Kidney (tissue), 14 donors: ENCODE data around the gene AFAP1L2. TPM values are rescaled to one million over a fixed set of nuclear protein-coding genes. Genes with fewer than 3 reads are reported as not detected.
A peak's percentile ranks its signal among the peaks of the same experiment; 100 is the strongest.

Experiments
- DNase-seq, 5 donors: peaks; one replicate each; pipeline ENCODE4 v3.0.0-alpha.2; 2013 to 2020
- FAIRE-seq: peaks from 2 replicates; lab custom pipeline; 2012; peaks lifted over from hg19 to GRCh38; lab: Jason Lieb, UNC
- H3K27ac ChIP-seq, 2 donors: one replicate each; pipeline ENCODE4 v1.7.0; 2013; ENCODE audit warnings: low read depth in 2 of 2, low read length in 2 of 2, inconsistent platforms in 1 of 2
- H3K27me3 ChIP-seq: one replicate; pipeline ENCODE4 v1.7.1; 2013; ENCODE audit warnings: low read length, inconsistent platforms; ENCODE audit not compliant: control insufficient read depth, insufficient read depth
- H3K36me3 ChIP-seq, 3 donors: one replicate each; pipeline versions ENCODE4 v1.7.0 to v1.7.1; 2013; ENCODE audit warnings: low read length in 3 of 3, control low read depth in 1 of 3, inconsistent platforms in 1 of 3; ENCODE audit not compliant: insufficient read depth in 3 of 3, control insufficient read depth in 2 of 3
- H3K4me1 ChIP-seq, 3 donors: one replicate each; pipeline versions ENCODE4 v1.7.0 to v1.7.1; 2013; ENCODE audit warnings: low read length in 3 of 3, inconsistent platforms in 1 of 3, low read depth in 1 of 3; ENCODE audit not compliant: control insufficient read depth in 2 of 3, insufficient read depth in 2 of 3
- H3K4me3 ChIP-seq, 3 donors: one replicate each; pipeline versions ENCODE4 v1.7.0 to v1.8.1; 2013; ENCODE audit warnings: low read length in 3 of 3, control low read depth in 1 of 3, inconsistent platforms in 1 of 3
- H3K9ac ChIP-seq, 3 donors: one replicate each; pipeline versions ENCODE4 v1.7.0 to v1.7.1; 2013; ENCODE audit warnings: low read length in 3 of 3, control low read depth in 1 of 3, inconsistent platforms in 1 of 3
- H3K9me3 ChIP-seq, 3 donors: one replicate each; pipeline versions ENCODE4 v1.7.0 to v1.7.1; 2013; ENCODE audit warnings: low read length in 3 of 3, control low read depth in 1 of 3, inconsistent platforms in 1 of 3; ENCODE audit not compliant: control insufficient read depth in 2 of 3, insufficient read depth in 1 of 3
- intact Hi-C: fragments of 100-400 bp; cut with DNase I; formaldehyde crosslinking; loops from one replicate; pipeline ENCODE4 v1.11.1; 2022
- polyA plus RNA-seq: library from polyadenylated mRNA; stranded (reverse); fragments of 350-450 nt; fragmentation: Illumina TruSeq; extraction: RNeasy Lipid Tissue Mini Kit (QIAGEN cat#74804); gene quantifications from one replicate; pipeline ENCODE4 v1.2.3, GENCODE V29; 2014; ENCODE audit warnings: low read depth, low replicate concordance; ENCODE audit not compliant: insufficient read depth
- total RNA-seq: library from RNA; stranded (reverse); fragmentation: NEBNext Ultra II Directional; extraction: Animal tissue kit (Norgen Biotek cat#: 25700); gene quantifications from one replicate; pipeline ENCODE4 v1.2.1, GENCODE V29; 2021
- TF ChIP-seq, protein P1 (sequence below): IDR thresholded peaks from 3 replicates; pipeline ENCODE4 v1.5.1; 2012; ENCODE audit warnings: mild to moderate bottlenecking, moderate library complexity, borderline replicate concordance; ENCODE audit not compliant: insufficient read depth; ENCODE audit errors: extremely low read depth
- donor health status: control.
- donor health status: control.
- donor health status: control.
- donor health status: control.
- donor health status: control.
- donor health status: DM: yes; HTN: yes; CAD: no.
- donor health status: Normal renal cell carcinoma (clear cell type).

Gene AFAP1L2
- total and polyA plus RNA-seq, 2 donors from 2014 or later = 19.8 to 24.0 TPM

DNA sequence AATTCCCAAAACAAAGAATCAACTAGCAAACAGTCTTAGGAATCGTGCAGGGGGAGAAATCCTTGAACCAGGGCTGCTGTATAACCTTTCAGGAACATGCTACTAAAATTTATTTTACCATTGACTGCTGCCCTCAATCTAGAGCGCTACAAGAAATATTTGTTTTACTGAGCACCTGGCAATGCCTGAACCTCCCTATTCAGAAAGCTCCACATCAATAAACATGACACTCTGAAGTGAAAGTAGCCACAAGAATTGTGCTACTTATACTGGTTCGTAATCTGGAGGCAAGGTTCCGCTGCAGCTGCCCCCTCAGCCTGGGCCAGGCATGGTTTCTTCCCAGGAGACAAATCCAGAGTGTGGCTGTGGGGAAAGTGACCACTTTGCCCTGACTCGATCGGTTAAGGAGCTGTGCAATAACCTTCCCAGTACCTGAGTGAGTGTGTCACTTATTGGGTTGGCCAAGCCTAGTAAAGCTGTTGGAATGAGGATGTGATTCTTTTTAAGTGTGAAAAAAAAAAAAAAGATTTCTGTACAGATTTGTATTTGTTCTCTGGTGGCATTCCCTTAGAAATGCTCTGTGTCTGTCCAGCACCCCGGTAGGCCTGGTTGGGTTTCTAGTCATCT lies 157.5 kb downstream of the AFAP1L2 start:
- no peak overlapping the region for H3K4me3 ChIP-seq
- no peak overlapping the region for H3K9ac ChIP-seq
- intact Hi-C loops = no loop called here
- TF ChIP-seq, protein P1, sequence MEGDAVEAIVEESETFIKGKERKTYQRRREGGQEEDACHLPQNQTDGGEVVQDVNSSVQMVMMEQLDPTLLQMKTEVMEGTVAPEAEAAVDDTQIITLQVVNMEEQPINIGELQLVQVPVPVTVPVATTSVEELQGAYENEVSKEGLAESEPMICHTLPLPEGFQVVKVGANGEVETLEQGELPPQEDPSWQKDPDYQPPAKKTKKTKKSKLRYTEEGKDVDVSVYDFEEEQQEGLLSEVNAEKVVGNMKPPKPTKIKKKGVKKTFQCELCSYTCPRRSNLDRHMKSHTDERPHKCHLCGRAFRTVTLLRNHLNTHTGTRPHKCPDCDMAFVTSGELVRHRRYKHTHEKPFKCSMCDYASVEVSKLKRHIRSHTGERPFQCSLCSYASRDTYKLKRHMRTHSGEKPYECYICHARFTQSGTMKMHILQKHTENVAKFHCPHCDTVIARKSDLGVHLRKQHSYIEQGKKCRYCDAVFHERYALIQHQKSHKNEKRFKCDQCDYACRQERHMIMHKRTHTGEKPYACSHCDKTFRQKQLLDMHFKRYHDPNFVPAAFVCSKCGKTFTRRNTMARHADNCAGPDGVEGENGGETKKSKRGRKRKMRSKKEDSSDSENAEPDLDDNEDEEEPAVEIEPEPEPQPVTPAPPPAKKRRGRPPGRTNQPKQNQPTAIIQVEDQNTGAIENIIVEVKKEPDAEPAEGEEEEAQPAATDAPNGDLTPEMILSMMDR = no peak
- DNase-seq (peak in 2 of 5 donors; percentile 9 to 24), FAIRE-seq (no peak)
- H3K36me3 ChIP-seq = no peaks in the 10 kb centered on the region
- no peaks in the 10 kb centered on the region for H3K27me3 ChIP-seq
- H3K4me1 ChIP-seq = peaks cover 0 to 4% (median 0%) of the 10 kb centered on the region in 3 donors
- no peaks in the 10 kb centered on the region for H3K9me3 ChIP-seq
- no peak overlapping the region for H3K27ac ChIP-seq

DNA sequence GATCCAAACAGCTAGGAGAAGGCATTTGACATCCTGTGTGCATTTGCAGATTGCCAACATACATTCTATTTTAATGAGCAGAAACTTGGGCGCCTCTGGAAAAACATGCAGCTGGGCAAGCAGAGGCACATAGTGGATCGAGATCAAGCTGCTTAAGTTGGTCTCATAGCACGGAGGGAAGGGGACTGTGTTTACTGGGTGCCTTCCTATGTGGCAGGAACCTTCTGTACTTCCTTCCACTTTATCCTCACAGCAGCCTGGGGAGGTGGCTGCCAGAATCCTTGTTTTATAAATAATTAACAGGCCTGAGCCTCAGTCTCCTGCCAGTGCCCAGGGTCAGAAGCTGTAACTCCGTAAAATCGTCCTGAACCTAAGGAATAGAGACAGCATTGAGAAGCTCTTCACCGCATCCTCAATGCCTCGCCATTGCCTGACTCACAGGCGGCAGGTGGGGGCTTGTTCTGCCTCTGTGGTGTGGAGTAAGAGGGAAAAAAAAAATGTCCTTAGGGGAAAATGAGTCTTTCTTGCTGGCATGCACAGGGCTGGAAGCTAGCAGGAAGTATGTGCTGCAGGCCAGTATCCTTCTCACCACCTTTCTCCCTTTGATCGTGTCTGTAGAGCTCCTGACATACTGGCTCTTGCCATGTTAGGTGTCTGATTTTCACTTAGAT lies 159.0 kb downstream of the AFAP1L2 start:
- H3K9ac ChIP-seq = no peak overlapping the region
- TF ChIP-seq, protein P1 = no peak
- peak in 1 of 5 donors; percentile 8 for DNase-seq
- no peak overlapping the region for H3K27ac ChIP-seq
- no peaks in the 10 kb centered on the region for H3K9me3 ChIP-seq
- H3K36me3 ChIP-seq = no peaks in the 10 kb centered on the region
- peaks cover 0 to 4% (median 0%) of the 10 kb centered on the region in 3 donors for H3K4me1 ChIP-seq
- no peak for FAIRE-seq
- intact Hi-C loops = no loop called here
- H3K4me3 ChIP-seq = no peak overlapping the region
- H3K27me3 ChIP-seq = no peaks in the 10 kb centered on the region

Other genes with a start within 250 kb of the AFAP1L2 start
- gene CCDC186, start 230.3 kb downstream of the AFAP1L2 start, total RNA-seq = 34.2 TPM
- 4.7 TPM for gene CCDC186, start 230.3 kb downstream of the AFAP1L2 start, polyA plus RNA-seq
- 0.88 TPM for gene TDRD1, start 225.1 kb downstream of the AFAP1L2 start, total RNA-seq
- not detected for gene TDRD1, start 225.1 kb downstream of the AFAP1L2 start, polyA plus RNA-seq
- 6.5 TPM for gene VWA2, start 165.2 kb downstream of the AFAP1L2 start, total RNA-seq
- gene VWA2, start 165.2 kb downstream of the AFAP1L2 start, polyA plus RNA-seq = 0.17 TPM